ENCODE measurements around the gene MRPL50. TPM values are rescaled to one million over a fixed set of nuclear protein-coding genes. Genes with fewer than 3 reads are reported as not detected.

Gene MRPL50
- total RNA-seq, 1 experiment from 2014 or later: 20.0 TPM

DNA sequence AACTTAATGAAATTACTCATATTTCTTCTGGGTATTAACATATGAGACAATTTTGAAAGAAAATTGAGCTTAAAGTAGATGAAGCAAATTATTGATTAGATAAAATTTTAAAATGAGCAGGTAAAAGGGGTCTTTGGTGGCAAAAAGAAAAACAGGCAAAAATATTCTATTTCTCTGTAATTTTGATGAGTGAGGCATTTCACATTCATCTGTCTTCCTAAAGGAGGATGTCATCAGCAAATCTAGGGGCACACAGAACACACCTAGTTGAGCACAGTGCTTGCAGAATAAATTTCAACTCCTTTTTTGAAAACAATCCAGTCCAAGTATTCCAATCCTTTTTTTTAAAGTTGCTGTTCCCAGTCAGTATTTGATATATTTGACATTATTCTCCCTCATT, 16.4 kb upstream of the MRPL50 start:
- no peak overlapping the region for H2BK20ac ChIP-seq (ENCODE audit: low read depth, low read length, poor library complexity, severe bottlenecking)
- no peak overlapping the region for H3K14ac ChIP-seq (ENCODE audit: insufficient read depth, low read length)
- H2BK12ac ChIP-seq (ENCODE audit: insufficient read length, low read depth, low read length): no peak overlapping the region
- no peak overlapping the region for H4K5ac ChIP-seq (ENCODE audit: insufficient read length, low read depth, low read length)
- H3K23ac ChIP-seq (ENCODE audit: insufficient read length, low read depth, low read length): no peak overlapping the region
- Mint-ChIP-seq H3K4me3 (no peak overlapping the region), H3K36me3 (ENCODE audit: insufficient read depth in 1 of 3, low read depth in 3 of 3) (peaks cover 17 to 25% (median 21%) of the 10 kb centered on the region in 3 experiments), H3K9me3 (peaks cover 24 to 32% of the 10 kb centered on the region in 2 experiments), H3K27ac (no peak overlapping the region), H3K27me3 (ENCODE audit: low read depth) (peaks cover 7% of the 10 kb centered on the region), H3K4me1 (no peaks in the 10 kb centered on the region)
- H4K91ac ChIP-seq (ENCODE audit: insufficient read length, low read depth, low read length): no peak overlapping the region
- no peak overlapping the region for H2BK5ac ChIP-seq (ENCODE audit: insufficient read length, low read length)
- H3K56ac ChIP-seq (ENCODE audit: insufficient read length, low read depth, low read length): no peak overlapping the region
- no peak overlapping the region for H3K27ac ChIP-seq (ENCODE audit: insufficient read length, low read depth, low read length)
- no peaks in the 10 kb centered on the region for H3K79me1 ChIP-seq (ENCODE audit: insufficient read depth, low read depth, low read length, poor library complexity, severe bottlenecking)
- TF ChIP-seq, protein P1, sequence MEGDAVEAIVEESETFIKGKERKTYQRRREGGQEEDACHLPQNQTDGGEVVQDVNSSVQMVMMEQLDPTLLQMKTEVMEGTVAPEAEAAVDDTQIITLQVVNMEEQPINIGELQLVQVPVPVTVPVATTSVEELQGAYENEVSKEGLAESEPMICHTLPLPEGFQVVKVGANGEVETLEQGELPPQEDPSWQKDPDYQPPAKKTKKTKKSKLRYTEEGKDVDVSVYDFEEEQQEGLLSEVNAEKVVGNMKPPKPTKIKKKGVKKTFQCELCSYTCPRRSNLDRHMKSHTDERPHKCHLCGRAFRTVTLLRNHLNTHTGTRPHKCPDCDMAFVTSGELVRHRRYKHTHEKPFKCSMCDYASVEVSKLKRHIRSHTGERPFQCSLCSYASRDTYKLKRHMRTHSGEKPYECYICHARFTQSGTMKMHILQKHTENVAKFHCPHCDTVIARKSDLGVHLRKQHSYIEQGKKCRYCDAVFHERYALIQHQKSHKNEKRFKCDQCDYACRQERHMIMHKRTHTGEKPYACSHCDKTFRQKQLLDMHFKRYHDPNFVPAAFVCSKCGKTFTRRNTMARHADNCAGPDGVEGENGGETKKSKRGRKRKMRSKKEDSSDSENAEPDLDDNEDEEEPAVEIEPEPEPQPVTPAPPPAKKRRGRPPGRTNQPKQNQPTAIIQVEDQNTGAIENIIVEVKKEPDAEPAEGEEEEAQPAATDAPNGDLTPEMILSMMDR (conservative IDR thresholded peaks at IDR 0.05): no peak
- H3K27me3 ChIP-seq (ENCODE audit: insufficient read depth, low read length): no peaks in the 10 kb centered on the region
- no peak overlapping the region for H3K4ac ChIP-seq (ENCODE audit: low read depth, low read length)
- H4K20me1 ChIP-seq (ENCODE audit: control insufficient read depth, insufficient read depth, insufficient read length): no peaks in the 10 kb centered on the region
- no peak overlapping the region for H3K4me2 ChIP-seq (ENCODE audit: insufficient read depth, insufficient read length, low read length)
- H2BK15ac ChIP-seq (ENCODE audit: low read depth, low read length): no peak overlapping the region
- no peak overlapping the region for H3K18ac ChIP-seq (ENCODE audit: insufficient read length, low read depth, low read length)
- H3K79me2 ChIP-seq (ENCODE audit: insufficient read depth, low read length): no peaks in the 10 kb centered on the region
- H3T11ph ChIP-seq (ENCODE audit: low read length): no peak overlapping the region
- DNase-seq: no peak
- peaks cover 10% of the 10 kb centered on the region for H3K9me3 ChIP-seq (ENCODE audit: control insufficient read depth, low read depth, low read length)
- H2BK120ac ChIP-seq (ENCODE audit: low read depth, low read length, poor library complexity, severe bottlenecking): no peak overlapping the region
- no peak overlapping the region for H2AFZ ChIP-seq (ENCODE audit: low read length)
- H4K8ac ChIP-seq (replicated peaks; ENCODE audit: insufficient read length, low read depth, low read length): no peak overlapping the region
- H2AK5ac ChIP-seq (ENCODE audit: insufficient read length, low read length): no peak overlapping the region
- H3K9ac ChIP-seq (ENCODE audit: extremely low read depth, insufficient read length, low read length): no peak overlapping the region
- no peaks in the 10 kb centered on the region for H3K4me1 ChIP-seq (ENCODE audit: insufficient read depth, low read length)
- H3K23me2 ChIP-seq (ENCODE audit: insufficient read length, low read depth, low read length, poor library complexity, severe bottlenecking): no peaks in the 10 kb centered on the region

All from H9 (cell line).